SK-N-SH (cell line): ENCODE measurements around the gene SNX32. TPM values are rescaled to one million over a fixed set of nuclear protein-coding genes. Genes with fewer than 3 reads are reported as not detected.

Source experiments
- CTCF ChIA-PET: fragments of 300-600, 350-600 bp; formaldehyde crosslinking; extraction: SDS; loops from one replicate; lab custom pipeline; 2021; lab: Yijun Ruan, JAX
- POLR2A ChIA-PET: fragments of 350-600 bp; sonication (Branson Sonifier 250); formaldehyde crosslinking; extraction: SDS; loops from one replicate; lab custom pipeline; 2020; ENCODE audit warnings: antibody characterized with exemption, inconsistent platforms; lab: Yijun Ruan, JAX
- DNase-seq: peaks from one replicate; pipeline ENCODE4 v3.0.0; 2012
- H2AFZ ChIP-seq: fragments of 200-600 bp; sonication (generic); 2 replicates; pipeline ENCODE4 v1.8.1; 2016; ENCODE audit warnings: antibody characterized with exemption, mild to moderate bottlenecking, low read depth
- H3F3A ChIP-seq: fragments of 200-600 bp; sonication (generic); replicated peaks from 2 replicates; pipeline ENCODE3; 2016; ENCODE audit warnings: antibody characterized with exemption, mild to moderate bottlenecking; ENCODE audit not compliant: insufficient read depth
- H3K27ac ChIP-seq, 2 experiments: fragments of 200-500 bp in 1 of 2; fragments of 200-600 bp in 1 of 2; sonication (Bioruptor generic) in 1 of 2; sonication (generic), shearing (Covaris generic) in 1 of 2; 2 replicates each; pipeline versions ENCODE4 v1.5.1 to v1.6.1; 2014 to 2016; ENCODE audit warnings: low read depth in 2 of 2, inconsistent platforms in 1 of 2, low read length in 1 of 2, mild to moderate bottlenecking in 1 of 2, mixed read lengths in 1 of 2
- H3K27me3 ChIP-seq: fragments of 200-600 bp; sonication (generic), shearing (Covaris generic); 2 replicates; pipeline ENCODE4 v1.6.1; 2016; ENCODE audit warnings: mixed run types; ENCODE audit not compliant: insufficient read depth
- H3K36me3 ChIP-seq, 2 experiments: fragments of 200-500 bp in 1 of 2; fragments of 200-600 bp in 1 of 2; sonication (Bioruptor generic) in 1 of 2; sonication (generic) in 1 of 2; replicated peaks in 1 of 2; 2 replicates each; pipeline versions ENCODE3 to v1.5.1; 2014 to 2016; ENCODE audit warnings: low read length in 1 of 2, mild to moderate bottlenecking in 1 of 2; ENCODE audit not compliant: insufficient read depth in 2 of 2, control insufficient read depth in 1 of 2
- H3K4me1 ChIP-seq, 2 experiments: fragments of 200-500 bp in 1 of 2; fragments of 200-600 bp in 1 of 2; sonication (Bioruptor generic) in 1 of 2; sonication (generic), shearing (Covaris generic) in 1 of 2; 2 replicates each; pipeline versions ENCODE4 v1.5.1 to v1.6.1; 2014 to 2016; ENCODE audit warnings: low read depth in 1 of 2, low read length in 1 of 2, mixed run types in 1 of 2; ENCODE audit not compliant: insufficient read depth in 2 of 2, control insufficient read depth in 1 of 2
- H3K4me2 ChIP-seq: fragments of 200-600 bp; sonication (generic), shearing (Covaris generic); 2 replicates; pipeline ENCODE4 v1.6.1; 2017; ENCODE audit warnings: mixed run types
- H3K4me3 ChIP-seq, 2 experiments: fragments of 200-500 bp in 1 of 2; fragments of 200-600 bp in 1 of 2; sonication (Bioruptor generic) in 1 of 2; sonication (generic), shearing (Covaris generic) in 1 of 2; 2 replicates each; pipeline versions ENCODE4 v1.5.1 to v1.8.1; 2014 to 2016; ENCODE audit warnings: low read depth in 2 of 2, inconsistent platforms in 1 of 2, low read length in 1 of 2, mild to moderate bottlenecking in 1 of 2, mixed read lengths in 1 of 2, moderate library complexity in 1 of 2
- H3K79me2 ChIP-seq: fragments of 200-600 bp; sonication (generic); 2 replicates; pipeline ENCODE4 v1.8.1; 2017; ENCODE audit warnings: mild to moderate bottlenecking; ENCODE audit not compliant: insufficient read depth
- H3K9ac ChIP-seq: fragments of 200-600 bp; sonication (generic); 2 replicates; pipeline ENCODE4 v1.6.1; 2017; ENCODE audit warnings: mixed run types
- H3K9me2 ChIP-seq: fragments of 200-600 bp; sonication (generic); 2 replicates; pipeline ENCODE4 v1.6.1; 2017; ENCODE audit warnings: mixed run types
- H3K9me3 ChIP-seq: fragments of 200-600 bp; sonication (generic); 2 replicates; pipeline ENCODE4 v1.6.1; 2017; ENCODE audit warnings: mixed run types, mild to moderate bottlenecking, moderate library complexity
- H4K20me1 ChIP-seq: fragments of 200-600 bp; sonication (generic); 2 replicates; pipeline ENCODE4 v1.6.1; 2017; ENCODE audit warnings: mild to moderate bottlenecking, mixed run types; ENCODE audit not compliant: insufficient read depth
- ELF1 ChIP-seq: IDR thresholded peaks from 2 replicates; pipeline ENCODE4 v1.4.0; 2012
- EP300 ChIP-seq, 2 experiments: IDR thresholded peaks; 2 replicates each; pipeline versions ENCODE4 v1.4.0 to v1.6.1; 2012; ENCODE audit warnings: borderline replicate concordance in 1 of 2, low read depth in 1 of 2, low read length in 1 of 2
- FOSL2 ChIP-seq: IDR thresholded peaks from 2 replicates; pipeline ENCODE4 v1.4.0; 2012; ENCODE audit warnings: low read depth, mild to moderate bottlenecking, moderate library complexity, borderline replicate concordance
- GATA2 ChIP-seq: sonication (generic); formaldehyde crosslinking; IDR thresholded peaks from 2 replicates; pipeline ENCODE4 v1.5.0; 2020; ENCODE audit warnings: mild to moderate bottlenecking, missing genetic modification reagents
- MXI1 ChIP-seq: IDR thresholded peaks from 2 replicates; pipeline ENCODE4 v1.6.1; 2012; ENCODE audit warnings: mild to moderate bottlenecking, low read depth, low read length, improper control_type of control experiment
- NFIC ChIP-seq: IDR thresholded peaks from 2 replicates; pipeline ENCODE4 v1.4.0; 2012; ENCODE audit warnings: borderline replicate concordance
- NRF1 ChIP-seq: IDR thresholded peaks from 2 replicates; pipeline ENCODE4 v1.6.1; 2012; ENCODE audit warnings: low read depth, mild to moderate bottlenecking, low read length
- POLR2AphosphoS5 ChIP-seq: IDR thresholded peaks from 2 replicates; pipeline ENCODE4 v1.6.1; 2012; ENCODE audit warnings: low read depth, low read length
- RAD21 ChIP-seq: IDR thresholded peaks from 2 replicates; pipeline ENCODE4 v1.6.1; 2012; ENCODE audit warnings: mild to moderate bottlenecking, low read length
- RCOR1 ChIP-seq: fragments of 150-350 bp; IDR thresholded peaks from 2 replicates; pipeline ENCODE4 v1.6.1; 2017; ENCODE audit warnings: antibody characterized with exemption, low read length
- SIN3A ChIP-seq: IDR thresholded peaks from 2 replicates; pipeline ENCODE4 v1.6.1; 2012; ENCODE audit warnings: low read depth, mild to moderate bottlenecking, low read length, moderate library complexity, borderline replicate concordance
- TAF1 ChIP-seq: IDR thresholded peaks from 2 replicates; pipeline ENCODE4 v1.6.1; 2012; ENCODE audit warnings: low read depth, mild to moderate bottlenecking, low read length, moderate library complexity, borderline replicate concordance
- TEAD4 ChIP-seq: IDR thresholded peaks from 2 replicates; pipeline ENCODE4 v1.4.0; 2012; ENCODE audit warnings: mild to moderate bottlenecking, borderline replicate concordance; ENCODE audit not compliant: insufficient read depth
- YY1 ChIP-seq: IDR thresholded peaks from 2 replicates; pipeline ENCODE4 v1.4.0; 2012; ENCODE audit warnings: low read depth, mild to moderate bottlenecking
- WGBS: methylation state at CpG from one replicate; pipeline ENCODE4 v1.1.6; 2017; ENCODE audit warnings: low lambda C conversion rate; 5-methylcytosine and 5-hydroxymethylcytosine counted together
- polyA plus RNA-seq, 3 experiments: library from polyadenylated mRNA; depleted of rRNA; stranded (reverse); fragments of >200 nt; gene quantifications; 2 replicates each; pipeline ENCODE4 v1.2.3, GENCODE V29; 2012
- TF ChIP-seq, protein P1 (sequence below): IDR thresholded peaks from 2 replicates; pipeline ENCODE4 v1.4.0; 2012; ENCODE audit warnings: low read depth, borderline replicate concordance
- TF ChIP-seq, protein P2 (sequence below): IDR thresholded peaks from 2 replicates; pipeline ENCODE4; 2012
- TF ChIP-seq, protein P3 (sequence below): IDR thresholded peaks from 2 replicates; pipeline ENCODE4 v1.6.1; 2012; ENCODE audit warnings: mild to moderate bottlenecking, low read depth, low read length, moderate library complexity
- TF ChIP-seq, protein P4 (sequence below): fragments of 200-600 bp; sonication (generic); IDR thresholded peaks from 2 replicates; pipeline ENCODE4 v1.6.1; 2017; ENCODE audit warnings: antibody characterized with exemption, mild to moderate bottlenecking, moderate library complexity

SNX32 gene
- polyA plus RNA-seq, 1 of the 3 experiments (the other 2 are of a cell fraction), result 1.0 TPM

DNA sequence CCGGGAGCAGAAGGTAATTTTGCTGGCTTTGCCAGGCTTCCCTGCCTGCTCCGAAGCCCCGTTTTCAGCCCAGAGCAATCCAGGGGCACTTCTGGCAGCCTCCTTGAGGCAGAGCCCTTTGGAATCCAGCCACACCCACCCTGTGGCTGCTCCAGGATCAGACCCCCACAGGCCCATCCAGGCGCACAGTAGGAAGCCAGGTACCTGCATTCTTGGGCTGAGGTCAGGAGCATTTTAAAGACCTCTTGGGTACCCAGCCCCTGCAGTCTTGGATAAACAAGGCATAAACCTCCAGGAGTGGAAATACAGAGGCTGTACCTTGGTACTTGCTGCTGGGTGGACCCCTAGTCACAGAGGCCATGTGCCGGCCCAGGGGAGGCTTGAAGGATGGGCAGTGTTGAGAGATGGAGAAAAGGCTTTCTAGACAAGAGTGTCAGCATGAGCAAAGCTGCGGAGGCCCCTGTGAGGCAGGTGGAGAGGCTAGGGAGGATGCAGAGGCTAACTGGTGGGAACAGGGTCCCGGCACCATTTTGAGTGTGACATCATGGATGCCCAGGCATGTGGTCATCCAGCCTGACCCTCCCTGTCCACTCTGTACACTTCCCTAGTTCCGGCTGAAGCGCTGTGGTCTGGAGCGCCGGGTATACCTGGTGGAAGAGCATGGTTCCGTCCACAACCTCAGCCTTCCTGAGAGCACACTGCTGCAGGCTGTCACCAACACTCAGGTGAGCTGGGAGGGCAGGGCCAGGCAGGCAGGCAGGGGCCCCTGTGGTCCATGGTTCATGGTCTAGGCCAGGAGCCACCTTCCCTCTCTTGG, 30.3 kb downstream of the SNX32 start:
- ChIA-PET POLR2A (interaction anchor here (1.3 to 1.4 kb wide), 2 partner anchors 8 to 24 kb away, joined by 3 to 11 read pairs; partner anchors contain the start of genes EFEMP2 and FIBP), CTCF (interaction anchor here (5.7 to 18.4 kb wide), 2 partner anchors 7 to 21 kb away, joined by 89 to 374 read pairs; partner anchors contain the start of genes CCDC85B, CTSW, EFEMP2 and FIBP)
- DNase-seq, result no peak

More for the DNA sequence above, 30.3 kb downstream of the SNX32 start:
- Histone ChIP-seq H3K4me2 (no peak overlapping the region), H3K4me3 (no peak overlapping the region), H3K79me2 (peaks cover 45% of the 10 kb centered on the region), H3K9me3 (no peaks in the 10 kb centered on the region), H3K27ac (no peak overlapping the region), H3F3A (peaks cover 54% of the 10 kb centered on the region), H4K20me1 (no peaks in the 10 kb centered on the region; the same call in 1 of the 2 replicates), H3K36me3 (peaks cover 41 to 73% of the 10 kb centered on the region in 2 experiments), H3K4me1 (peaks cover 10 to 21% of the 10 kb centered on the region in 2 experiments; a peak in 3 of 4 replicates), H3K27me3 (no peaks in the 10 kb centered on the region), H3K9me2 (no peaks in the 10 kb centered on the region), H3K9ac (no peak overlapping the region), H2AFZ (no peak overlapping the region)
- no peak for TF ChIP-seq MXI1
- TF ChIP-seq, protein P1, sequence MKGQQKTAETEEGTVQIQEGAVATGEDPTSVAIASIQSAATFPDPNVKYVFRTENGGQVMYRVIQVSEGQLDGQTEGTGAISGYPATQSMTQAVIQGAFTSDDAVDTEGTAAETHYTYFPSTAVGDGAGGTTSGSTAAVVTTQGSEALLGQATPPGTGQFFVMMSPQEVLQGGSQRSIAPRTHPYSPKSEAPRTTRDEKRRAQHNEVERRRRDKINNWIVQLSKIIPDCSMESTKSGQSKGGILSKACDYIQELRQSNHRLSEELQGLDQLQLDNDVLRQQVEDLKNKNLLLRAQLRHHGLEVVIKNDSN, result no peak
- no peak for TF ChIP-seq SIN3A
- no peak for TF ChIP-seq GATA2 (CRISPR knock-in tag)
- TF ChIP-seq YY1, result no peak
- no peak for TF ChIP-seq FOSL2
- TF ChIP-seq ELF1, result no peak
- no peak for TF ChIP-seq RCOR1
- no peak for TF ChIP-seq TAF1
- TF ChIP-seq, protein P2, sequence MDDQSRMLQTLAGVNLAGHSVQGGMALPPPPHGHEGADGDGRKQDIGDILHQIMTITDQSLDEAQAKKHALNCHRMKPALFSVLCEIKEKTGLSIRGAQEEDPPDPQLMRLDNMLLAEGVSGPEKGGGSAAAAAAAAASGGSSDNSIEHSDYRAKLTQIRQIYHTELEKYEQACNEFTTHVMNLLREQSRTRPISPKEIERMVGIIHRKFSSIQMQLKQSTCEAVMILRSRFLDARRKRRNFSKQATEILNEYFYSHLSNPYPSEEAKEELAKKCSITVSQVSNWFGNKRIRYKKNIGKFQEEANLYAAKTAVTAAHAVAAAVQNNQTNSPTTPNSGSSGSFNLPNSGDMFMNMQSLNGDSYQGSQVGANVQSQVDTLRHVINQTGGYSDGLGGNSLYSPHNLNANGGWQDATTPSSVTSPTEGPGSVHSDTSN, result no peak
- no peak for TF ChIP-seq NRF1
- TF ChIP-seq TEAD4, result no peak
- TF ChIP-seq NFIC, result no peak
- no peak for TF ChIP-seq EP300 (IDR thresholded peaks at IDR 0.05; ENCODE audit: borderline replicate concordance in 1 of 2, low read depth in 1 of 2, low read length in 1 of 2)
- TF ChIP-seq, protein P3, sequence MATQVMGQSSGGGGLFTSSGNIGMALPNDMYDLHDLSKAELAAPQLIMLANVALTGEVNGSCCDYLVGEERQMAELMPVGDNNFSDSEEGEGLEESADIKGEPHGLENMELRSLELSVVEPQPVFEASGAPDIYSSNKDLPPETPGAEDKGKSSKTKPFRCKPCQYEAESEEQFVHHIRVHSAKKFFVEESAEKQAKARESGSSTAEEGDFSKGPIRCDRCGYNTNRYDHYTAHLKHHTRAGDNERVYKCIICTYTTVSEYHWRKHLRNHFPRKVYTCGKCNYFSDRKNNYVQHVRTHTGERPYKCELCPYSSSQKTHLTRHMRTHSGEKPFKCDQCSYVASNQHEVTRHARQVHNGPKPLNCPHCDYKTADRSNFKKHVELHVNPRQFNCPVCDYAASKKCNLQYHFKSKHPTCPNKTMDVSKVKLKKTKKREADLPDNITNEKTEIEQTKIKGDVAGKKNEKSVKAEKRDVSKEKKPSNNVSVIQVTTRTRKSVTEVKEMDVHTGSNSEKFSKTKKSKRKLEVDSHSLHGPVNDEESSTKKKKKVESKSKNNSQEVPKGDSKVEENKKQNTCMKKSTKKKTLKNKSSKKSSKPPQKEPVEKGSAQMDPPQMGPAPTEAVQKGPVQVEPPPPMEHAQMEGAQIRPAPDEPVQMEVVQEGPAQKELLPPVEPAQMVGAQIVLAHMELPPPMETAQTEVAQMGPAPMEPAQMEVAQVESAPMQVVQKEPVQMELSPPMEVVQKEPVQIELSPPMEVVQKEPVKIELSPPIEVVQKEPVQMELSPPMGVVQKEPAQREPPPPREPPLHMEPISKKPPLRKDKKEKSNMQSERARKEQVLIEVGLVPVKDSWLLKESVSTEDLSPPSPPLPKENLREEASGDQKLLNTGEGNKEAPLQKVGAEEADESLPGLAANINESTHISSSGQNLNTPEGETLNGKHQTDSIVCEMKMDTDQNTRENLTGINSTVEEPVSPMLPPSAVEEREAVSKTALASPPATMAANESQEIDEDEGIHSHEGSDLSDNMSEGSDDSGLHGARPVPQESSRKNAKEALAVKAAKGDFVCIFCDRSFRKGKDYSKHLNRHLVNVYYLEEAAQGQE, result no peak
- TF ChIP-seq, protein P4, sequence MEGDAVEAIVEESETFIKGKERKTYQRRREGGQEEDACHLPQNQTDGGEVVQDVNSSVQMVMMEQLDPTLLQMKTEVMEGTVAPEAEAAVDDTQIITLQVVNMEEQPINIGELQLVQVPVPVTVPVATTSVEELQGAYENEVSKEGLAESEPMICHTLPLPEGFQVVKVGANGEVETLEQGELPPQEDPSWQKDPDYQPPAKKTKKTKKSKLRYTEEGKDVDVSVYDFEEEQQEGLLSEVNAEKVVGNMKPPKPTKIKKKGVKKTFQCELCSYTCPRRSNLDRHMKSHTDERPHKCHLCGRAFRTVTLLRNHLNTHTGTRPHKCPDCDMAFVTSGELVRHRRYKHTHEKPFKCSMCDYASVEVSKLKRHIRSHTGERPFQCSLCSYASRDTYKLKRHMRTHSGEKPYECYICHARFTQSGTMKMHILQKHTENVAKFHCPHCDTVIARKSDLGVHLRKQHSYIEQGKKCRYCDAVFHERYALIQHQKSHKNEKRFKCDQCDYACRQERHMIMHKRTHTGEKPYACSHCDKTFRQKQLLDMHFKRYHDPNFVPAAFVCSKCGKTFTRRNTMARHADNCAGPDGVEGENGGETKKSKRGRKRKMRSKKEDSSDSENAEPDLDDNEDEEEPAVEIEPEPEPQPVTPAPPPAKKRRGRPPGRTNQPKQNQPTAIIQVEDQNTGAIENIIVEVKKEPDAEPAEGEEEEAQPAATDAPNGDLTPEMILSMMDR, result no peak
- TF ChIP-seq POLR2AphosphoS5, result no peak
- no peak for TF ChIP-seq RAD21
- 80% methylated on average over 6 of the region's 12 CpGs for WGBS
